Suprapubic skin (tissue), 4 donors: ENCODE results near the gene GSTO1. TPM values are rescaled to one million over a fixed set of nuclear protein-coding genes. Genes with fewer than 3 reads are reported as not detected.

Experiments
- DNase-seq, 2 donors: peaks; one replicate each; pipeline ENCODE4 v3.0.0-alpha.2; 2019; ENCODE audit warnings: low spot score in 2 of 2
- H3K27ac ChIP-seq: fragments of 200-600 bp; sonication (generic); one replicate; pipeline ENCODE4 v1.5.1; 2019
- H3K27me3 ChIP-seq: fragments of 200-600 bp; sonication (generic); one replicate; pipeline ENCODE4 v1.5.1; 2019
- H3K36me3 ChIP-seq: fragments of 200-600 bp; sonication (generic); one replicate; pipeline ENCODE4 v1.5.1; 2019
- H3K4me1 ChIP-seq: fragments of 200-600 bp; sonication (generic); one replicate; pipeline ENCODE4 v1.5.1; 2019
- H3K4me3 ChIP-seq: fragments of 200-600 bp; sonication (generic); one replicate; pipeline ENCODE4 v1.5.1; 2019; ENCODE audit warnings: mild to moderate bottlenecking
- H3K9me3 ChIP-seq: fragments of 200-600 bp; sonication (generic); one replicate; pipeline ENCODE4 v1.5.1; 2019
- EP300 ChIP-seq: sonication (generic); formaldehyde crosslinking; IDR thresholded peaks from one replicate; pipeline ENCODE4 v1.6.1; 2017; ENCODE audit warnings: antibody characterized with exemption
- POLR2A ChIP-seq, 2 donors: fragments of 450-650 bp; IDR thresholded peaks; one replicate each; pipeline ENCODE4 v1.6.1; 2017; ENCODE audit warnings: antibody characterized with exemption in 2 of 2, mild to moderate bottlenecking in 2 of 2, moderate library complexity in 2 of 2
- POLR2AphosphoS5 ChIP-seq, 3 donors: sonication (generic); formaldehyde crosslinking; IDR thresholded peaks; one replicate each; pipeline ENCODE4 v1.6.1; 2017; ENCODE audit warnings: antibody characterized with exemption in 3 of 3
- WGBS: methylation state at CpG from one replicate; pipeline ENCODE4 v1.1.5; 2018; 5-methylcytosine and 5-hydroxymethylcytosine counted together
- total RNA-seq, 4 donors: library from RNA; depleted of rRNA; stranded (reverse); fragments of >200 nt; gene quantifications; one replicate each; pipeline ENCODE4 v1.1.0, GENCODE V29; 2016
- TF ChIP-seq, protein P1 (sequence below), 2 donors: fragments of 200-600 bp in 1 of 2; fragments of 450-650 bp in 1 of 2; sonication (generic) in 1 of 2; IDR thresholded peaks; one replicate each; pipeline ENCODE4 v1.5.1; 2016 to 2019; ENCODE audit warnings: antibody characterized with exemption in 2 of 2, mild to moderate bottlenecking in 1 of 2, moderate library complexity in 1 of 2

GSTO1 gene
- total RNA-seq, 4 donors from 2014 or later = 38.2 to 61.4 (median 56.7) TPM

DNA sequence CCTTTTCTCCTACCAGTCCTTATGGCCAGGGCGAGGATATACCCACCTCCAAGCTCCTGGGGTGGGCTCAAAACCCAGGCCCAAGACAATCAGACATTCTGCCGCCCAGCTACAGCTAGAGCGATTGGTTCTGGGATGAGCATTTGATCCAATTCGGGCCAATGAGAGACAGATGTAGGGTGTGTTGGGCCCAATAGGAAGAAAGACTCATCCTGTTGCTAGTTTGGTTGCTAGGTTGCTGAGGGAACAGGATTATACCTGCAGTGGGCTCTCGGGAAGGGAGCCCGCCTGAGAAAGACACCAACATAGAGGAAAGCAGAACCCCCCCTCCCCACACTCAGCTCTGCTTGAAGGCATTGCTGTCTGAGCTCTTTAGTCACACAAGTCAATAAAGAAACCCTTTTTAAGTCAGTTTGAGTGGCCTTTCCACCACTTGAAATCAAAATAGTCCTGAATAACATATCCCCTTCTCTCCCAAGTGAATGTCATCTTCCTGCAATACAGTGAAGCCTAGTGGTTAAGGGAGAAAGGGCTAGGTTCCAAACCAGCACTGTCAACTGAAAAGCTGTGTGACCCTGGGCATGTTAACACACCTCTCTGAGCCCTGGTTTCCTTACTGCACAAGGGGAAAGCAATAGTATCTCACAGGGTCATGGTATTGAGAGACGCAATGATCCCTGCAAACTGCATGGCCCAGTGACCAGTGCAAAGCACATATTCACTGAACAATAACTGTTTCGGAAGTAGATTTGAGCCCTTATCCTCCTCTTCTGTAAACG is 61.8 kb downstream of the GSTO1 start:
- no peak for DNase-seq
- Histone ChIP-seq H3K9me3 (no peaks in the 10 kb centered on the region), H3K36me3 (peaks cover 42% of the 10 kb centered on the region), H3K27ac (peak overlapping the region; percentile 93), H3K27me3 (no peaks in the 10 kb centered on the region), H3K4me1 (peaks cover 57% of the 10 kb centered on the region), H3K4me3 (no peak overlapping the region)
- TF ChIP-seq, protein P1, sequence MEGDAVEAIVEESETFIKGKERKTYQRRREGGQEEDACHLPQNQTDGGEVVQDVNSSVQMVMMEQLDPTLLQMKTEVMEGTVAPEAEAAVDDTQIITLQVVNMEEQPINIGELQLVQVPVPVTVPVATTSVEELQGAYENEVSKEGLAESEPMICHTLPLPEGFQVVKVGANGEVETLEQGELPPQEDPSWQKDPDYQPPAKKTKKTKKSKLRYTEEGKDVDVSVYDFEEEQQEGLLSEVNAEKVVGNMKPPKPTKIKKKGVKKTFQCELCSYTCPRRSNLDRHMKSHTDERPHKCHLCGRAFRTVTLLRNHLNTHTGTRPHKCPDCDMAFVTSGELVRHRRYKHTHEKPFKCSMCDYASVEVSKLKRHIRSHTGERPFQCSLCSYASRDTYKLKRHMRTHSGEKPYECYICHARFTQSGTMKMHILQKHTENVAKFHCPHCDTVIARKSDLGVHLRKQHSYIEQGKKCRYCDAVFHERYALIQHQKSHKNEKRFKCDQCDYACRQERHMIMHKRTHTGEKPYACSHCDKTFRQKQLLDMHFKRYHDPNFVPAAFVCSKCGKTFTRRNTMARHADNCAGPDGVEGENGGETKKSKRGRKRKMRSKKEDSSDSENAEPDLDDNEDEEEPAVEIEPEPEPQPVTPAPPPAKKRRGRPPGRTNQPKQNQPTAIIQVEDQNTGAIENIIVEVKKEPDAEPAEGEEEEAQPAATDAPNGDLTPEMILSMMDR (IDR thresholded peaks at IDR 0.05) = no peak
- TF ChIP-seq POLR2AphosphoS5 (IDR thresholded peaks at IDR 0.05) (no peak), EP300 (no peak), POLR2A (IDR thresholded peaks at IDR 0.05) (no peak)
- WGBS = 83% methylated on average over 9 of the region's 9 CpGs

Other genes starting within 250 kb of the GSTO1 start
- gene COL17A1, start 169.0 kb upstream of the GSTO1 start, total RNA-seq = 1,000 to 10,000 TPM in 3 of 4 donors, 100 to 1,000 TPM in 1; 926 to 1,768 (median 1,374) TPM
- 10 to 100 TPM in 1 of 4 donors, 1 to 10 TPM in 3; 4.6 to 10.8 (median 5.6) TPM for gene SFR1, start 132.7 kb upstream of the GSTO1 start, total RNA-seq
- gene CFAP43, start 22.5 kb upstream of the GSTO1 start, total RNA-seq = 1 to 10 TPM in 2 of 4 donors, under 1 TPM in 2; 0.76 to 1.5 (median 0.99) TPM
- 10 to 100 TPM; 19.0 to 35.5 (median 25.4) TPM for gene GSTO2, start 14.3 kb downstream of the GSTO1 start, total RNA-seq
- gene ITPRIP, start 83.6 kb downstream of the GSTO1 start, total RNA-seq = 100 to 1,000 TPM in 3 of 4 donors, 10 to 100 TPM in 1; 98.5 to 217 (median 191) TPM
- gene CFAP58, start 98.9 kb downstream of the GSTO1 start, total RNA-seq = 1 to 10 TPM in 1 of 4 donors, under 1 TPM in 3; 0.13 to 1.0 (median 0.39) TPM